ENCODE measurements around the gene BLTP2.
A peak's percentile ranks its signal among the peaks of the same experiment; 100 is the strongest.

BLTP2 gene

DNA sequence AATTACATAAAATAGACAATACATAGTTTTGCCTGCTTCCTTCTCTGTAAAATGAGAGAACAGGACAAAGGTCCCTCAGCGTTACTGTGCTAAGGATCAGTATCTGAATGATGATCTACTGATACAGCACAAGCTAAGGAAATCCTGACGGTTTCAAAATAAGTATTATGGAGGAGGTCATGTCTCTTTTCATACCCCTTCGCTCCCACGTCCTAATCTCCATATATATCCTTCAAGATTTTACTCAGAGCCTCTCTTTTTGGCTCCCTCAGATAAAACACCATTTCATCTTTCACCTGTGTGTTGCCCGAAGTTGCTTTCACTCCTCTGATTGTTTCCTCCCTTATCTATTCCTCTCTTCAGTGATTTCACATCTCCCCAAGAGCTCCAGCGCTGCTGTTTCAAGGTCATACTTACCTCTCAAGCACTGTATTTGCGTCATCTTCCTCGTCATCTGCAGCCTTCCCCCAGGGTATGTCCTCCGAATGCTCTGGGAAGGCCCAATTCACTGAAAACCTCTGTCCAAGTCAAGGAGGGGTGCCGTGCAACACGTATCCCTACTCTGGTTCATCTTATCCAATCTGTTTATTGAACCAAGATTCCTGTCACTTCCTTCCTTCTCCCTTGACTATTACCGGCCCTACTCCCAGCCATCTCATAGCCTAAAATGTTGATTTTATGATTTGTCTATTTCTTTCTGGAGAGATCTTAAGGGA lies 1.2 kb upstream of the BLTP2 start:
- Histone ChIP-seq H3K36me3 (ENCODE audit: control insufficient read depth in 1 of 2, insufficient read depth in 2 of 2, low read length in 2 of 2) (peaks cover 13 to 29% of the 10 kb centered on the region in 2 donors), H3K27ac (ENCODE audit: low read length) (peak overlapping the region; percentile 92), H3K9me3 (ENCODE audit: control insufficient read depth in 1 of 2, low read length in 2 of 2) (no peaks in the 10 kb centered on the region), H3K4me3 (ENCODE audit: low read depth in 1 of 2, low read length in 2 of 2) (peak overlapping the region; percentile 66 to 94), H3K27me3 (ENCODE audit: low read depth, low read length) (no peaks in the 10 kb centered on the region), H3K4me1 (ENCODE audit: control insufficient read depth in 1 of 2, insufficient read depth in 2 of 2, low read length in 2 of 2) (peaks cover 18 to 31% of the 10 kb centered on the region in 2 donors)

DNA sequence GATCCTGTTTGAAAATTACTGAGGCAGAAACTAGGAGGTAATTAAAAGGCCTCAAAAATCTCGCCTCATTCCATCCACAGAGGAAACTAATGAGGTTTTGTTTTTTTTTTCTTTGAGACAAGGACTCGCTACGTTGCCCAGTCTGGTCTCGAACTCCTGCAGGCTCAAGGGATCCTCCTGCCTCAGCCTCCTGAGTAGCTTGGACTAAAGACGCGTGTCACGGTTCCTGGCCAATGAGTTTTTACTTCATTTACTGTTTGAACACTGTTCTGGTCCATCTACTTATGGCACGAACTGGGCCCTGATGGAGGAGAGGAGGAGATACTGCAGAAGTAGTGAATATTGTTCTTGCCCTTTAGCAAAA lies 600 bp upstream of the BLTP2 start:
- H3K4me1 ChIP-seq (ENCODE audit: control insufficient read depth in 1 of 2, insufficient read depth in 2 of 2, low read length in 2 of 2) = peaks cover 18 to 31% of the 10 kb centered on the region in 2 donors
- H3K9me3 ChIP-seq (ENCODE audit: control insufficient read depth in 1 of 2, low read length in 2 of 2) = no peaks in the 10 kb centered on the region
- peak overlapping the region; percentile 66 to 94 for H3K4me3 ChIP-seq (ENCODE audit: low read depth in 1 of 2, low read length in 2 of 2)
- H3K27ac ChIP-seq (ENCODE audit: low read length) = peak overlapping the region; percentile 92
- no peaks in the 10 kb centered on the region for H3K27me3 ChIP-seq (ENCODE audit: low read depth, low read length)
- H3K36me3 ChIP-seq (ENCODE audit: control insufficient read depth in 1 of 2, insufficient read depth in 2 of 2, low read length in 2 of 2) = peaks cover 20 to 35% of the 10 kb centered on the region in 2 donors

DNA sequence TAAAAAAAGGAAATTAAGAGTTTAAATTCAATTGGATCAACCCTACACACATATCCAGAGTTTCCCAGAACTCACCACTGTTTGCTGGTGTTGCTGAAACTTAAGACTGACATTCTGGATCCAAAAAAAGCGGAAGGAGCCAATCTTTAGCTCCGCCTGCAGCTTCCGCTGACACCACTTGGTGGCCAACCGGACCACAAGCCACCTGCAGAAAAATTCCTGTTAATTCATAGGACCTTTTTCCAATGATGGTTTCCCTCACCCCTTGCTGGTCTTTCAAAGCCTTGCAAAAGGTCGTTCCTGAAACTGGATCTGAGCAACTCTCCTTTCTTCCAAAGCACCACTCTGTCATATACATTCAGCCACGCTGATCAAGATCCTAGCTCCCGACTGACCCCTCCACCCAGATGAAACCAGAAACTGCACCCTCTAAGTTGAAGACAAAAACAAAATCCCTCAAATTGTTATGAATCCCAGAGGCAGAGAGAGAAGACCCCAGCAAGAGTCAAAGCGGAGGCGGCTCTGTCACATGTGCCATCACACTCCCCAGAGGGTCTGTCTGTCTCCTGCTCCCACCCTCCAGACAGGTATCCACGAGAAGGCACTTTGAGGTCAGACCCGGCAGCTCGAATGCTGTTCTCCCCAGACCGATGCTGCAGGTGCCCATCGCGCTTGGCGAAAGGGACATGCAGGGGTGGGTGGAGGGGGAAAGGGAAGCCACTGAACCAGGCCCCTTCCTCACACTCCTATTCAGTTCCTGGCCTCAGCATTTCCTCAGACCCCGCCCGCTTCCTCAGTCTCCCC lies 773 bp downstream of the BLTP2 start:
- H3K9me3 ChIP-seq (ENCODE audit: control insufficient read depth in 1 of 2, low read length in 2 of 2) = no peaks in the 10 kb centered on the region
- H3K36me3 ChIP-seq (ENCODE audit: control insufficient read depth in 1 of 2, insufficient read depth in 2 of 2, low read length in 2 of 2) = peaks cover 29 to 46% of the 10 kb centered on the region in 2 donors
- peaks cover 18 to 31% of the 10 kb centered on the region in 2 donors for H3K4me1 ChIP-seq (ENCODE audit: control insufficient read depth in 1 of 2, insufficient read depth in 2 of 2, low read length in 2 of 2)
- peak overlapping the region; percentile 94 to 95 for H3K4me3 ChIP-seq (ENCODE audit: low read depth in 1 of 2, low read length in 2 of 2)
- H3K27me3 ChIP-seq (ENCODE audit: low read depth, low read length) = no peaks in the 10 kb centered on the region
- peak overlapping the region; percentile 61 for H3K27ac ChIP-seq (ENCODE audit: low read length)

DNA sequence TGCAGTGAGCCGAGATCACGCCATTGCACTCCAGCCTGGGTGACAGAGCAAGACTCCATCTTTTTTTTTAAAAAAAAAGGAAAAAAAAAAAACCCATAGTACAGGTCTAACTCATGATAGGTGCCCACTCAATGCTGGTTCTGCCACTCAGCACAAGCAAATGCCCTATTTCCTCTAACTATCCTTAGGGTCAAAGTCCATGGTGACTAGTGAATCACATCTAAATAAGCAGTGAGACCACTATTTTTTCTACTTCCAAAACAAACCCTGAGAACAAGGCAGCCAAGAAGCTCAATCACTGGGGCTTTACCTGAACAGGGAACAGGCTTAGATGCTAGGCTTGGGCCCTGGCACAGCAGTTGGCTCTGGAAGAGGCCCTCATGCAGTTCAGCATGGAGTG lies 3.4 kb downstream of the BLTP2 start:
- H3K27me3 ChIP-seq (ENCODE audit: low read depth, low read length) = no peaks in the 10 kb centered on the region
- peaks cover 17 to 29% of the 10 kb centered on the region in 2 donors for H3K4me1 ChIP-seq (ENCODE audit: control insufficient read depth in 1 of 2, insufficient read depth in 2 of 2, low read length in 2 of 2)
- H3K36me3 ChIP-seq (ENCODE audit: control insufficient read depth in 1 of 2, insufficient read depth in 2 of 2, low read length in 2 of 2) = peaks cover 47 to 61% of the 10 kb centered on the region in 2 donors
- H3K9me3 ChIP-seq (ENCODE audit: control insufficient read depth in 1 of 2, low read length in 2 of 2) = no peaks in the 10 kb centered on the region
- no peak overlapping the region for H3K4me3 ChIP-seq (ENCODE audit: low read depth in 1 of 2, low read length in 2 of 2)
- H3K27ac ChIP-seq (ENCODE audit: low read length) = no peak overlapping the region

DNA sequence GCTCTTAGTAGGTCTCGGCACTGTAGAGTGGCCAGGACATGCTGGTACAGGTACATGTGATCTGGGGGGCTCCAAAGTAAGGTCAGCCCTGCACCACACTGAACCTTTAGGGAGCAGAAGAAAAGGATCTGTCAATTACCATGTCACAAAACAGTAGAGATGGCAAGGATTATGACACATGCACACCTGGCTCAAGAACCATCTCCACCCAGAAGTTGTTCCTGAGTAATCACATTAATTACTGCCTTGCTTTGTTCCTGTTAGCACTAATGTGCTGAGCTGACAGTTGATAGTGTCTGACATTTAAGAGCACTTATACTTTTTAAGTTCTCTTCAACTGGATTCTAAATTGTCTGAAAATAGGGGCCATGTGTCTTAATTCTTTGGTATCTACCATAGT lies 9.5 kb downstream of the BLTP2 start:
- no peak overlapping the region for H3K4me3 ChIP-seq (ENCODE audit: low read depth in 1 of 2, low read length in 2 of 2)
- no peaks in the 10 kb centered on the region for H3K27me3 ChIP-seq (ENCODE audit: low read depth, low read length)
- H3K9me3 ChIP-seq (ENCODE audit: control insufficient read depth in 1 of 2, low read length in 2 of 2) = no peaks in the 10 kb centered on the region
- H3K4me1 ChIP-seq (ENCODE audit: control insufficient read depth in 1 of 2, insufficient read depth in 2 of 2, low read length in 2 of 2) = no peaks in the 10 kb centered on the region
- no peak overlapping the region for H3K27ac ChIP-seq (ENCODE audit: low read length)
- H3K36me3 ChIP-seq (ENCODE audit: control insufficient read depth in 1 of 2, insufficient read depth in 2 of 2, low read length in 2 of 2) = peaks cover 92 to 95% of the 10 kb centered on the region in 2 donors

DNA sequence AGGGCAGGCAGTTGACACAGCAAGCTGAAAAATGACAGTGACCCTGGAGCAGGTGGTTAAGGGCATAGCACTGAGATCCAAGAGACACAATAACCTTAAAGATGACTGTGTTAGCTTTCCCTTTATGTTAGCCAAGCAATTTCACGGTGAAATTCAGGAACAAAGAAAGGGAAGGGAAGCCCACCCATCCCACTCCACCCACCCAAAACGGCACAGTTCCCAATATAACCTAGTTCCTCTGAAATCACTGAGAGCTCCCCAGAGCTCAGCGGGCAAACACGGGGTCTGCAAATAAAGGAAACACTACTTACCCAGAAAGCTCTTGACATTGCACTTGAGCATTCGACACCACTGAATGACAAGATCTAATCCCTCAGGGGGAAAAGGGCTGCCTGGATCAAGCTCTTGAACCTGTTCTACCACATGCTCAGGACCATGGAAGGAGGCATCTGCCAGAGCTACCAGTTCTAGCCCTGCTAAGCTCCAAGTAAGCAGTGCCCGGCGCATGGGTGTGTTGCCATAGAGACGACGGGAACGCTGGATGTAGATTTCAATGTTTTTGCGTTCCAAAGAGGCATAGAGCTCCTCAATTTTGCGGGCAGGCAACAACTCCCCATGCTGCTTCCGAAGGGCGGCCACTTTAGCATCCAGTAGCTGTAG lies 10.6 kb downstream of the BLTP2 start:
- no peak overlapping the region for H3K27ac ChIP-seq (ENCODE audit: low read length)
- peaks cover 84 to 86% of the 10 kb centered on the region in 2 donors for H3K36me3 ChIP-seq (ENCODE audit: control insufficient read depth in 1 of 2, insufficient read depth in 2 of 2, low read length in 2 of 2)
- no peaks in the 10 kb centered on the region for H3K4me1 ChIP-seq (ENCODE audit: control insufficient read depth in 1 of 2, insufficient read depth in 2 of 2, low read length in 2 of 2)
- no peaks in the 10 kb centered on the region for H3K9me3 ChIP-seq (ENCODE audit: control insufficient read depth in 1 of 2, low read length in 2 of 2)
- H3K4me3 ChIP-seq (ENCODE audit: low read depth in 1 of 2, low read length in 2 of 2) = no peak overlapping the region
- no peaks in the 10 kb centered on the region for H3K27me3 ChIP-seq (ENCODE audit: low read depth, low read length)

DNA sequence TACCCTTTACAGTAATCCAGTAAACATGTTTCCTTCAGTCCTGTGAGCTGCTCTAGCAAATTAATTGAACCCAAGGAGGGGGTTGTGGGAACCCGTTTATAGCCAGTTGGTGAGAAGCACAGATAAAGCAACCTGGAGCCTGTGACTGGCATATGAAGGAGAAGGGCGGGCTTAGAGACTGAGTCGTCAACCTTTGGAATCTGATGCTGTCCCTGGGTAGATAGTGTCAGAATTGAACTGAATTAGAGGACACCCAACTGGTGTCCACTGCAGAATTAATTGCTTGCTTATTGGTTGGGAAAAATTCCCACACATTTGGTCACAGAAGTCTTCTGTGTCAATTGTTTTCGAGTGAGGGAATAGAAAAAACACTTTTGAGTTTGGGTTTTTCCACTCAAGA lies 18.1 kb downstream of the BLTP2 start:
- Histone ChIP-seq H3K4me3 (ENCODE audit: low read depth in 1 of 2, low read length in 2 of 2) (no peak overlapping the region), H3K9me3 (ENCODE audit: control insufficient read depth in 1 of 2, low read length in 2 of 2) (no peaks in the 10 kb centered on the region), H3K4me1 (ENCODE audit: control insufficient read depth in 1 of 2, insufficient read depth in 2 of 2, low read length in 2 of 2) (no peaks in the 10 kb centered on the region), H3K36me3 (ENCODE audit: control insufficient read depth in 1 of 2, insufficient read depth in 2 of 2, low read length in 2 of 2) (peaks cover 53 to 54% of the 10 kb centered on the region in 2 donors), H3K27ac (ENCODE audit: low read length) (no peak overlapping the region), H3K27me3 (ENCODE audit: low read depth, low read length) (no peaks in the 10 kb centered on the region)

DNA sequence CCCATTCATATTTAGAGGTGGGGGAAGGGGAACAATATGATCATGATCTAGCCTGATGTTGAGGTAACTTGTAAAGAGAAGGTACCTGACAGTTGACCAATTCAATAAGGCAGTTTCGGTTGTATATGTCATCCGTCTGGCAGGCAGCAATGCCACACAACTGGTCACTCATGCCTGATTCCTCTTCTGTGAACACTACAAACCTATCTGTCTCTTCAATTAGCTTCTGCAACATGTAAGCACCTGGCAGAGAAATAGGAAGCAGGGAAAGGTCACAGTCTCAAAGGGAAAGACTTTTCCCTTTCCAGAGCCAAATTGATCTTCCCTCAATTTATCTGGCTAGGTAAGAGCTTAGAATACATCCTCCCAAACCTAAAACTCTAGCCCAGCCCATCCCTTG lies 20.8 kb downstream of the BLTP2 start:
- H3K4me1 ChIP-seq (ENCODE audit: control insufficient read depth in 1 of 2, insufficient read depth in 2 of 2, low read length in 2 of 2) = no peaks in the 10 kb centered on the region
- no peaks in the 10 kb centered on the region for H3K27me3 ChIP-seq (ENCODE audit: low read depth, low read length)
- no peak overlapping the region for H3K27ac ChIP-seq (ENCODE audit: low read length)
- no peaks in the 10 kb centered on the region for H3K9me3 ChIP-seq (ENCODE audit: control insufficient read depth in 1 of 2, low read length in 2 of 2)
- H3K36me3 ChIP-seq (ENCODE audit: control insufficient read depth in 1 of 2, insufficient read depth in 2 of 2, low read length in 2 of 2) = peaks cover 68 to 69% of the 10 kb centered on the region in 2 donors
- H3K4me3 ChIP-seq (ENCODE audit: low read depth in 1 of 2, low read length in 2 of 2) = no peak overlapping the region

DNA sequence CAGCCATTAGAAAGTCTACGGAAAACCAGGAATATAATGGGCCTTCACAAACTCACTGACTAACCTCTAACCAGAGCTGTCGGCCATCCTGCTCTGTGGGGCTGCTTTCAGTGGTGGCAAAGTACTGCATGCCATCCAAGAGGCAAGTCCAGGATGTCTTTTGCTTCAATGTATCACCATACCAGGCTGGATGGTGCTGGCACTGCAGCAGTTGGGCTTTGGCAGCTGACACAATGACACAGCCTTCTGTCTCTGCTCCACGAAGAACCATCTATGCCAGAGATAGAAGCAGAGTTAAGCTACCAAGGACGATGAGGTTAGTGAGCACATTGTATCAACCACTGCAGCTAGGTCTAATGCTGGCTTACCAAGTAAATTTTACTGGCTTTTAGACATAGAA lies 21.3 kb downstream of the BLTP2 start:
- Histone ChIP-seq H3K4me3 (ENCODE audit: low read depth in 1 of 2, low read length in 2 of 2) (no peak overlapping the region), H3K9me3 (ENCODE audit: control insufficient read depth in 1 of 2, low read length in 2 of 2) (no peaks in the 10 kb centered on the region), H3K4me1 (ENCODE audit: control insufficient read depth in 1 of 2, insufficient read depth in 2 of 2, low read length in 2 of 2) (no peaks in the 10 kb centered on the region), H3K36me3 (ENCODE audit: control insufficient read depth in 1 of 2, insufficient read depth in 2 of 2, low read length in 2 of 2) (peaks cover 73% of the 10 kb centered on the region in 2 donors), H3K27ac (ENCODE audit: low read length) (no peak overlapping the region), H3K27me3 (ENCODE audit: low read depth, low read length) (no peaks in the 10 kb centered on the region)

DNA sequence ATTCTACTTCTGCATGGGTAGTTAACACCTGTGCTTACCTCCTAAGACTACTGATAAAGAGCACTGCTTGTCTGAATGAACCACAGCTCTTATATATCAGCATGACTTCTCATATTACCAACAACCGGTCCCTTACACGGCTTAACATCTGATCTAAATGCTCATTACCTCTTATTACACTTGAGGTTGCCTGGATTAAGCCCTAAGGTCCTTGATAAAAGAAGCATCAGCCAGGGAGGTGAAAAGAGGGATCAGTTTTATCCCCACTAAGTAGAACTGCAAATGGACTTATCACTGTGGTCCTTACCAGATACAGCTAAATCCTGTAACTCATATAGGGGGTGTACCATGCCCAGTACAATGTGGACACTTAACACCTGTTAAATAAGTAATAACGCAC lies 22.8 kb downstream of the BLTP2 start:
- Histone ChIP-seq H3K27ac (ENCODE audit: low read length) (no peak overlapping the region), H3K27me3 (ENCODE audit: low read depth, low read length) (no peaks in the 10 kb centered on the region), H3K4me1 (ENCODE audit: control insufficient read depth in 1 of 2, insufficient read depth in 2 of 2, low read length in 2 of 2) (no peaks in the 10 kb centered on the region), H3K4me3 (ENCODE audit: low read depth in 1 of 2, low read length in 2 of 2) (no peak overlapping the region), H3K9me3 (ENCODE audit: control insufficient read depth in 1 of 2, low read length in 2 of 2) (no peaks in the 10 kb centered on the region), H3K36me3 (ENCODE audit: control insufficient read depth in 1 of 2, insufficient read depth in 2 of 2, low read length in 2 of 2) (peaks cover 73 to 76% of the 10 kb centered on the region in 2 donors)

DNA sequence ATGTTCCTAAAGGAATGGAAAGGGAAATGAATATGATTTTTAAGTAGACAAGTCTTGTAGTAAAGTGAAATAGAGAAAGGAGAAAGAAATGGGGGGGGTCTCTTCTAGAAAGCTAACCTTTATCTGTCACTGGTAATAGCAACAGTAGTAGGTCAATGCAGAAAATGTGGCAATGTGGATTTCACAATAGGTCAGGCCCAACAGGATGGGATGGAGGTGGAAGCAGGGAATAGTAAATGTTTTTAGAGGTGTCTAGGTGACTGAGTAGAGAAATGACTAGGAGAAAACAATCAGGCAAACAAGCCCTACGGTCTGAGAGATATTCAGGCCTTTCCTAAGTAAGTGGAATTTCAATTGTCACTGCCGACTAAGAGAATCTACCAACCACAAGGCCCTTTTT lies 24.9 kb downstream of the BLTP2 start:
- H3K27ac ChIP-seq (ENCODE audit: low read length) = no peak overlapping the region
- H3K36me3 ChIP-seq (ENCODE audit: control insufficient read depth in 1 of 2, insufficient read depth in 2 of 2, low read length in 2 of 2) = peaks cover 83 to 92% of the 10 kb centered on the region in 2 donors

More for the DNA sequence above, 24.9 kb downstream of the BLTP2 start:
- no peaks in the 10 kb centered on the region for H3K27me3 ChIP-seq (ENCODE audit: low read depth, low read length)
- H3K4me3 ChIP-seq (ENCODE audit: low read depth in 1 of 2, low read length in 2 of 2) = no peak overlapping the region
- H3K9me3 ChIP-seq (ENCODE audit: control insufficient read depth in 1 of 2, low read length in 2 of 2) = no peaks in the 10 kb centered on the region
- no peaks in the 10 kb centered on the region for H3K4me1 ChIP-seq (ENCODE audit: control insufficient read depth in 1 of 2, insufficient read depth in 2 of 2, low read length in 2 of 2)
